GM12891 (cell line): ENCODE measurements around the gene S100G.

Source experiments
- POLR2AphosphoS5 ChIP-seq: IDR thresholded peaks from 2 replicates; pipeline ENCODE4 v1.6.1; 2011; ENCODE audit warnings: low read depth, low read length, control low read depth
- SPI1 ChIP-seq: IDR thresholded peaks from 2 replicates; pipeline ENCODE4 v1.6.1; 2011; ENCODE audit warnings: low read depth, low read length, control low read depth

DNA sequence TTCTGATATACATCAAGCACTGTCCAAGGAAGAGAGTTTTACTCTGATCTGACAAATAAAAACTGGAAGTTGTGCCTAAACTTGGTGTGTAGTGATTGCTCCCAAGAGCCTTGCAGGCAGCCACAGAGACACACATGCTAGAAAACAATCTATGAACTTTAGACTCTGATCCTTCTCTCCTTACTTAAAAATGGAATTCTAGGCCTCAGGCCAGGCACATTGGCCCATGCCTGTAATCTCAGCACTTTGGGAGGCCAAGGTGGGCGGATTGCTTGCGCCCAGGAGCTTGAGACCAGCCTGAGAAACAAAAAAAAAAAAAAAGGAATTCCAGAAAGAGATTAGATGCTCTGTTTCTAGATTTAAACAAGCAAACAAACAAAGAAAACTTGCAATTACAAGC is 45.6 kb upstream of the S100G start:
- TF ChIP-seq POLR2AphosphoS5 (no peak), SPI1 (no peak)
